Measurements from ENCODE around the gene TSPAN5.
"Not testable (repeated sequence)": the region's sequence is repeated elsewhere in the genome, so short reads cannot be mapped to it uniquely, and the experiment has no call there.

TSPAN5 gene

GRCh38 chr4:98461121-98461865 is 197.1 kb downstream of the TSPAN5 start:
- not testable (repeated sequence) for DNase-seq (ENCODE audit: low read depth in 3 of 3)

GRCh38 chr4:98457422-98457821 is 201.0 kb downstream of the TSPAN5 start:
- not testable (repeated sequence) for DNase-seq (ENCODE audit: low read depth in 3 of 3)

- no peak for DNase-seq (ENCODE audit: low read depth in 3 of 3)
These were observed 206.3 kb downstream of the TSPAN5 start for GRCh38 chr4:98452091-98452490.

GRCh38 chr4:98448908-98449307 is 209.5 kb downstream of the TSPAN5 start:
- no peak for DNase-seq (ENCODE audit: low read depth in 3 of 3)

GRCh38 chr4:98447648-98448047 is 210.8 kb downstream of the TSPAN5 start:
- DNase-seq (ENCODE audit: low read depth in 3 of 3), result no peak

- peak in 2 of 3 experiments; percentile 22 to 27 for DNase-seq (ENCODE audit: low read depth in 3 of 3)
These were observed 211.7 kb downstream of the TSPAN5 start for GRCh38 chr4:98446499-98447375.

GRCh38 chr4:98444371-98444770 is 214.0 kb downstream of the TSPAN5 start:
- no peak for DNase-seq (ENCODE audit: low read depth in 3 of 3)

GRCh38 chr4:98434816-98435215 is 223.6 kb downstream of the TSPAN5 start:
- DNase-seq (ENCODE audit: low read depth in 3 of 3), result no peak

- DNase-seq (ENCODE audit: low read depth in 3 of 3), result no peak
These were observed 224.7 kb downstream of the TSPAN5 start for GRCh38 chr4:98433691-98434090.

- no peak for DNase-seq (ENCODE audit: low read depth in 3 of 3)
These were observed 227.6 kb downstream of the TSPAN5 start for GRCh38 chr4:98430708-98431403.

GRCh38 chr4:98423009-98423408 is 235.4 kb downstream of the TSPAN5 start:
- DNase-seq (ENCODE audit: low read depth in 3 of 3), result no peak

GRCh38 chr4:98421111-98421510 is 237.3 kb downstream of the TSPAN5 start:
- DNase-seq (ENCODE audit: low read depth in 3 of 3), result no peak
